Effector CD4-positive, alpha-beta T cell (primary cell): ENCODE measurements around the gene PALMD. TPM values are rescaled to one million over a fixed set of nuclear protein-coding genes. Genes with fewer than 3 reads are reported as not detected.

ENCODE experiments used
- DNase-seq: peaks from one replicate; pipeline ENCODE4 v3.0.0-alpha.2; 2020
- total RNA-seq: gene quantifications from one replicate; lab custom pipeline; 2026; lab: John Stamatoyannopoulos, UW

PALMD gene, protein sequence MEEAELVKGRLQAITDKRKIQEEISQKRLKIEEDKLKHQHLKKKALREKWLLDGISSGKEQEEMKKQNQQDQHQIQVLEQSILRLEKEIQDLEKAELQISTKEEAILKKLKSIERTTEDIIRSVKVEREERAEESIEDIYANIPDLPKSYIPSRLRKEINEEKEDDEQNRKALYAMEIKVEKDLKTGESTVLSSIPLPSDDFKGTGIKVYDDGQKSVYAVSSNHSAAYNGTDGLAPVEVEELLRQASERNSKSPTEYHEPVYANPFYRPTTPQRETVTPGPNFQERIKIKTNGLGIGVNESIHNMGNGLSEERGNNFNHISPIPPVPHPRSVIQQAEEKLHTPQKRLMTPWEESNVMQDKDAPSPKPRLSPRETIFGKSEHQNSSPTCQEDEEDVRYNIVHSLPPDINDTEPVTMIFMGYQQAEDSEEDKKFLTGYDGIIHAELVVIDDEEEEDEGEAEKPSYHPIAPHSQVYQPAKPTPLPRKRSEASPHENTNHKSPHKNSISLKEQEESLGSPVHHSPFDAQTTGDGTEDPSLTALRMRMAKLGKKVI
- not detected for total RNA-seq

DNA sequence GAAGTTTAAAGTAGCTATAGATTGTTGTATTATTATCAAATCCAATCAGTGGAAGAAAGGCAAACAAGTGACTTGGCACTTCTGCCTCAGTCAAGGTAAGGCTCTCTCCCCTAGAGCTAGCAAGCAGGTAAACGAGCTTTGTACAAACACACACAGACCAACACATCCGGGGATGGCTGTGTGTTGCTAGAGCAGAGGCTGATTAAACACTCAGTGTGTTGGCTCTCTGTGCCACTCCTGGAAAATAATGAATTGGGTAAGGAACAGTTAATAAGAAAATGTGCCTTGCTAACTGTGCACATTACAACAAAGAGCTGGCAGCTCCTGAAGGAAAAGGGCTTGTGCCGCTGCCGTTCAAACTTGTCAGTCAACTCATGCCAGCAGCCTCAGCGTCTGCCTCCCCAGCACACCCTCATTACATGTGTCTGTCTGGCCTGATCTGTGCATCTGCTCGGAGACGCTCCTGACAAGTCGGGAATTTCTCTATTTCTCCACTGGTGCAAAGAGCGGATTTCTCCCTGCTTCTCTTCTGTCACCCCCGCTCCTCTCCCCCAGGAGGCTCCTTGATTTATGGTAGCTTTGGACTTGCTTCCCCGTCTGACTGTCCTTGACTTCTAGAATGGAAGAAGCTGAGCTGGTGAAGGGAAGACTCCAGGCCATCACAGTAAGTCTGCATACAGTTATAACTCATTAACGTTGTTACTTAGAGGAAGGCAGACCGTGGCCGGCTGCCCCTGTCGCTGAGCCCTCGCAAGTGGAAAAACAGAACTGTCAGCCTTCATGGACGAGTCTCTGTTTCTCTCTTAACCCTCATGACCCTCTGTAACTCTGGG is at the start of gene PALMD:
TSS of gene PALMD (plus strand) at position 415 of the 833 bp plus-strand sequence. CDS start at position 620, 205 bp downstream.
- no peak for DNase-seq

DNA sequence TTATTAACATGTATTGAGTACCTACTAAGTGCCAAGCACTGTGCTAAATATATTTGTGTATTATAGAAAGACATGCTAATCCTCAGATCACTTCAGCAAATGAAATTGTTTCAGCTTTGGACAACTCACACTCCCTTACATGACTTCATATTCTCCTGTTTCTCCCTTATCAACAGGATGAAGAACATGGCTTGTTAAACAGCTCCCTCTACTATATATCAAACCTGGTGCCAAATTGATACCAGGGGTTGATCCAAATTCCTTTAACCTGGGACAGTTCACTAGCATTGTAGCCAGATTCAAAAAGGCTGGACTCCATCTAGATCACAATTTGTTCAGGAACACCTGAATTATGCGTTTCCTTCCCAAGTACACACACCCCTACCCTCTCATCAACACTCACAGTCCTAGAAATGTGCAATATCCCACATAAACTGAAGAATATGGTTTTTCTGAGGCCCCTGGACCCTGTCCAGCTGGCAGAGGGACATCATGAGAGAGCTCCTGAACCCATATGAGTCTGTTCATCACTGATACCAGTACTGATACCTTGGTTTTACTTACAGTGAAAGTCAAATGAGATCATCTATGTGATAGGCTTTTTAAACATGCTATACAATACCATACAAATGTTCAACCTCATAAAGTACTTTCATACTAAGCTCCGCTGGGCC is 47.0 kb upstream of the PALMD start:
- no peak for DNase-seq

GRCh38 chr1:99599678-99600175 is 46.2 kb upstream of the PALMD start:
- no peak for DNase-seq

DNA sequence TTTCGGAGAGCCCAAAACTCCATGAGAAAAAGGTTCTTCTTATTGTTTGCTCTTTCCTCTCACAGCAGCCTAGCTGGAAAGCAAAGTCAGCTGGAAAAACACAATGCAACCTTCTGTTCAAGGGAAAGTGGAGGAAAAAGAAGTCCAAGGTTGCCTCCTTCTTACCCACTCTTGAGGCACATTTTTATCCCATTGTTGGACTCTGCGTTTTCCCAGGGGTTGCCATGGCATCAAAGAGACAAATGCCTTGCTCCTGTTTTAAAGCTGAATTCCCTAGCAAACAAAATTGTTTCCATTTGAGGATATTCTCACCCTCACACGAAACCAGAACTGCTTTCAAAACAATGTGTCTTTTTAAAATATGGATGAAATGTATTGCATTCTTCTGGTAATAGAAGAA is 45.1 kb upstream of the PALMD start:
- DNase-seq: no peak

- DNase-seq: no peak
Observed at GRCh38 chr1:99601208-99601607, 44.7 kb upstream of the PALMD start.

DNA sequence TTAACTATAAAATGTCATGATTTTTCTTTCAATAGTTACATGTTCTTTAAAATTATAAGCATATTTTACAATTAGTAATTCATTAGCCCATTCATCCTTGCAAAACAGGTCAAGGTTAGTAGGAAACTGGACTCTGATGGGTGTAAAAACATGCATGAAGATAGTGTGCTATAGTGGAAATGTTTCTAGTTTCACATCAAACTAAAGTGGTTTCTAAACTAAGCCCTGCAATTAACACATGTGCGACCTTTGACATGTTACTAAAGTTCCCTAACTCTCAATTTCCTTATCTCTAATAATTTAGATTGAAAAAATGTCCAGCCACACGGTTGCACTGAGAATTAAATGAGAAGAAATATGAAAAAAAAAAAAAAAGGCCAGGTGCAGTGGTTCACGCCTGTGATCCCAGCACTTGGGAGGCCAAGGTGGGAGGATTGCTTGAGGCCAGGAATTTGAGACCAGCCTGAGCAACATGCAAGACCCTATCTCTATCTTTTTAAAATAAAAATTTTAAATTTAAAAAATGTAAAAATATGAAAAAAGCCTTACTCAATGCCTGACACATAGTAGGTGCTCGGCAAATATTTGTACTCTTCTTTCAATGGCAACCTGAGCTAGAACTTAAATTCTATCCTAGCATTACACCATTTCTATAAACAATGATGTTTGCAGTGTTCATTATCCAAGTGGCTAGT is 44.1 kb upstream of the PALMD start:
- DNase-seq: no peak

DNA sequence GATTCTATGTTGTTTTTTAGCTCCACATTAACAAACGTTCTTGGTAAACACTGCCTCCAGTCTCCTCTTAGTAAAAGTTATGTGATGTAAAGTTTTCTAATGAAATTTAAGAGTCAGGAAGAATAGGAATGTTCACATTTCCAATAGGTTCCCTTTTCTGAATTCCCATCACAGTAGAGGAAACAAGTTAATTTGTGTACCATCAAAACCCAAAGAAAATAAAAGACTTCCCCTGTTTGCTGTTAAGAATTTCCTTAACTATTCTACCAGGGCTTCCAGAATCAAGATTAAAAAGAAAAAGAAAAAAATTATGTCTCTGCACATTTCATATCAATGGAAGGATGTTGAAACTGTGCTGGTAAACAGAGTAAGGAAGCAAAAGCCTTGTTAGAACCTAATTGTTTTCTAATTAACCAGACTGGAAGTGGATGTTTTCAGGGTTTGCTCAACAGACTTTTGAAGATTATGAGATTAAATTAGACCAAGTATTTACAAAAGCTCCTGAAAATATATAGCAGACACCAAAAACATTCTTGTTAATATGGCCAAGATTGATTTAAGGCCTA is 43.4 kb upstream of the PALMD start:
- DNase-seq: no peak

DNA sequence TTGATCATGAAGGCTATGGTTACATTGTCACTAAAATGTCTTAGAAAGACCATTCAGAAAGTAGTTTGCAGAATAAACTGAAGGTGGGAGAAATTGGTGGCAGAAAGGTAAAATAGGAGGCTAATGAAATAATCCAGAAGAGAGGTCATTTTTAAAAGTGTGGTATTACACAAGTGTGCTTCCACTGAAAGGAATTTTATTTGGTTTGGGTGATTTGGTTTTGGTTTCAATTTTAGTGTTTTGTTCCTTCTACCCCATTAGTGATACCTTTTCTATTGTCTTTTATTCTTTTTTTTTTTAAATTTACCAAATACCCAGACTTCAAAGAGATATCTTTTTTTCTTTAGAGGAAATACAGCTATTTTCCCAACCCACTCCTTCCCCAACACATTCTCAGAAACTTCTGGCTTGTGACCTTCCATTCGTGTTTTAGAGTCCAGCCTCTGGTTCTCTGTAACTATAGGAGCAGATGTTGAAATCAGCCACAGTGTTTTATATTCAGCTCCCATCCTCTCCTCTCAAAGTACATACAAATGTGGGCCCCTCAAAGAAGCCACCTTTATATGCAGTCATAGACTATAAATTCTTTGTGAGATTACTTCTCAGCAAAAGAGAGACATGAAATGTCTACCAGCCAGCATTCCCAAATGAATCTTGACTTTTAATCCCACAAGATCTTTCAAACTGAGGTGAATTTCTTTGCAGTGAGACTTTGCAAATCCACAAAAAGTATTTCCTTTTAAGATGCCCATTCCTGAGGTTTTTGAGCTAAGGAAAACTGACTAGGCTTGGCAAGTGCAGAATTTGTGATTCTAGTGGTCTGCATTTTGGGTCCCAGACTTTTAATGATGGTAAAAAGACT is 42.0 kb upstream of the PALMD start:
- no peak for DNase-seq

DNA sequence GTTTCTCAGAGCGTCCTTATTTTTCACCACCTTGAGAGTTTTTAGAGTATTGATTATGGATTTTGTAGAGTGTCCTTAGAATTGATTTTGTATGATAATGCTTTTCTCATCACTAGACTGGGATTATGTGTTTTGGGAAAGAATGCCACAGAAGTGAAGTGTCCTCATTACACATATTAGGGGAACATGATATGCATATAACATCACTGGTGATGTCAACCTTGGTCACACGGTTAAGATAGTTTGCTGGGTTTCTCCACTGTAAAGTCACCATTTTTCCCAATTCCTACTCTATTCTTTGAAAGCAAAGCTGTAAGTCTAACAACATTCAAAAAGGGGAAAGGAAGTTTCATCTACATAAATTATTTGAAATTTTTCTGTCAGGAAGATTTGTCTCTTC is 39.6 kb upstream of the PALMD start:
- no peak for DNase-seq

- no peak for DNase-seq
Observed at GRCh38 chr1:99607590-99607989, 38.3 kb upstream of the PALMD start.

DNA sequence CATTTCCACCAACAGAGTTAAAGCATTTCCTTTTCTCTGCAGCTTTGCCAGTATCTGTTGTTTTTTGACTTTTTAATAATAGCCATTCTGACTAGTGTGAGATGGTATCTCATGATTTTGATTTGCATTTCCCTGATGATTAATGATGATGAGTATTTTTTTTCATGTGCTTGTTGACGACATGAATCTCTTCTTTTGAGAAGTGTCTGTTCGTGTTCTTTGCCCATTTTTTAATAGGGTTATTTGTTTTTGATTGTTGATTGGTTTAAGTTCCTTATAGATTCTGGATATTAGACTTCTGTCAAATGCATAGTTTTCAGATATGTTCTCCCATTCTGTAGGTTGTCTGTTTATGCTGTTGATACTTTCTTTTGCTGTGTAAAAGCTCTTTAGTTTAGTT is 37.9 kb upstream of the PALMD start:
- DNase-seq: no peak

DNA sequence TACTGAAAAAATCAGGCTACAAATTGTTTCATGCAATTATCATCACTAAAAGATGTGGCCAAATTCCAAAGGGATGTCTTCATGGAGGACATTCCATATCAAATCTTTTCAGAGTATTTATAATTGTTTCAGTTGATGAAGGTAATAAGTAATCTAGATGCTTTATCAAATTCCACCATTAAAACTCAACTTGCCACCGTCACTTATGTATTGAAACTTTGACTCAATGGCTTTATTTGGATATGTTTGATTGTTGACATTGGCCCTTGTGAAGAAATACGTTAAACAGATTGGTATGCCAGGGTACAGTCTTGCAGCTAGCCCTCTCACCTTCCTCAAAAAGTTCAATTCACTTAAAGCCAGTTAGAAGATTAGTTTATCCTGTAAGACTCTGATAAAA is 32.2 kb upstream of the PALMD start:
- DNase-seq: no peak

DNA sequence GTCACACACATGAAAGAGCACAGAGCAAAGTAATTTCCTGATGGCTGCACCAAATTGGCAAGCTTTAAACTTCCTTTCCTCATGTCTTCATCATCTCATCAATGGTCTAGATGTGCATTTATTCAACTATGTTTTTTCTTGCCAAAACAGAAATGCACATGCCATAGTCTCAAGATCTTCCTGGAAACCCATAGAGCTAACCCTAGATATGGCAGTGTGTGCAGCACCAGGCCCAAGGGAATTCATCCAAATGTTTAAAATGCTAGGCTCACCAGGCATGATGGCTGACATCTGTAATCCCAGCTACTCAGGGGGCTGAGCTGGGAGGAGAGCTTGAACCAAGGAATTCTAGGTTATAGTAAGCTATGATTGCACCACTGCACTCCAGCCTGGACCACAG is 31.2 kb upstream of the PALMD start:
- no peak for DNase-seq

DNA sequence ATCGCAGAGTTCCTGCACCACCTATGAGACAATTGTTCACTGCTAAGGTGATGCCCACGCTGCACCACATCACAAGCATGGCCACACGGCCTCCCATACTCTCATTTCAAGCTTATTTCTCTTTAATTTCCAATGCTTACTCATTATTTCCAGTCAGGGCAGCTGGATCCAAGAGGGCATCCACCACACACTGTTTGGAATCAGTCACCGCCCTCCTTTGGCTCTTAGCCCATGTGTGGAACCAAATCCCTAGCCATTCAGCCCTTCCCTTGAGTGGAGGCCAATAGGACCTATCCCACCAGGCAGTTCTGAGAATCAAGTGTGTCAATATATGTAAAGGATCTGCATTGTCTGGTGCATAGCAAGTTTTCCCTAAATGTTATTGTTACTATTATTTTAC is 26.3 kb upstream of the PALMD start:
- no peak for DNase-seq

GRCh38 chr1:99621340-99621901 is 24.5 kb upstream of the PALMD start:
- DNase-seq: no peak

DNA sequence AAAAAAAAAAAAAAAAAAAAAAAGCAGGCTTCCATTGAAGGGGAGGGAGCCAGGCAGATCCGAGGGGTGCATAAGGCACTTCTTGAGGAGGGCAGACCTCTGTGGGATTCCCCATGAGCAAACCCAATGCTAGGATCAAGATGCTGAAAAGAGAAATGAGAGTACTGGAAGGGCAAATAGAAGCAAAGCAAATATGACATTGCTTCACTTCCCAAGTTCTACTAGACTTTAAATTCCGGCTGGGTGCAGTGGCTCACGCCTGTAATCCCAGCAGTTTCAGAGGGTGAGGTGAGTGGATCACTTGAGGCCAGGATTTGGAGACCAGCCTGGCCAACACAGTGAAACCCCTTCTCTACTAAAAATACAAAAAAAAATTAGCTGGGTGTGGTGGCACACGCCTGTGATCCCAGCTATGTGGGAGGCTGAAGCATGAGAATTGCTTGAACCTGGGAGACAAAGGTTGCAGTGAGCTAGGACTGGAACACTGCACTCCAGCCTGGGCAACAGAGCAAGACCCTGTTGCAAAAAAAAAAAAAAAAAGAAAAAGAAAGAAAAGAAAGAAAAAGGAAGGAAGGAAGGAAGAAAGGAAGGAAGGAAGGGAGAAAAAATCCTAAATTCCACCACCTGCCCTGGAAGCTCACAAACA is 23.1 kb upstream of the PALMD start:
- no peak for DNase-seq

DNA sequence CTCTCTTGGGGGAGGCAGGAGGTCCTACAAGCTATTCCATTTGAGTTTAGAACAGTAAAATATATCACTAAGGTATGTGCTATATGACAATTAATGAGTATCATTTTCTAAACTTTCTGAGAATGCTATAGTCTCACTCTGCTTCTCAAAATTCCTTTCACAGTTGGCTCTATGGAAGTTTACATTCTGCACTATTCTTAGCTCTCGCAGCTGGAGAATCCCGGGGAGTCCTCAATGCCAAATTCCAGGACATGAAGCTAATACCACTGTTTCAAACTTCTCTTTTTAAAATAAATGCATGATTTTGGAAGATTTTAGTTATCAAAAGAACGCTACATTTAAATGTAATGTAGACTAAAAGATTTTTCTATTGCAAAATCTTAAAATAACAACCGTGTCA is 22.4 kb upstream of the PALMD start:
- DNase-seq: no peak

GRCh38 chr1:99627615-99628014 is 18.3 kb upstream of the PALMD start:
- DNase-seq: no peak

GRCh38 chr1:99629164-99629563 is 16.7 kb upstream of the PALMD start:
- DNase-seq: no peak
